Measurements from ENCODE around the gene BPHL.
"Not testable (repeated sequence)": the region's sequence is repeated elsewhere in the genome, so short reads cannot be mapped to it uniquely, and the experiment has no call there.

BPHL gene

GRCh38 chr6:3164388-3164787 is 45.9 kb downstream of the BPHL start:
- Histone ChIP-seq H3K27me3 (ENCODE audit: insufficient read depth, poor library complexity, severe bottlenecking) (no peaks in the 10 kb centered on the region), H3K9me3 (ENCODE audit: severe bottlenecking) (no peaks in the 10 kb centered on the region), H3K4me3 (ENCODE audit: severe bottlenecking) (no peak overlapping the region), H3K4me1 (ENCODE audit: insufficient read depth, poor library complexity, severe bottlenecking) (peaks cover 6% of the 10 kb centered on the region), H3K36me3 (ENCODE audit: low read depth) (no peaks in the 10 kb centered on the region), H3K27ac (ENCODE audit: poor library complexity, severe bottlenecking) (no peak overlapping the region)
- DNase-seq (ENCODE audit: low spot score) (no peak), ATAC-seq (ENCODE audit: low read depth) (no peak)
- no peak for TF ChIP-seq CTCF (IDR thresholded peaks at IDR 0.05; ENCODE audit: poor library complexity, severe bottlenecking)

GRCh38 chr6:3165631-3166534 is 47.4 kb downstream of the BPHL start:
- DNase-seq (ENCODE audit: low spot score) (no peak), ATAC-seq (ENCODE audit: low read depth) (no peak)
- no peak overlapping the region for H3K27ac ChIP-seq (ENCODE audit: poor library complexity, severe bottlenecking)

GRCh38 chr6:3166535-3167225 is 48.2 kb downstream of the BPHL start:
- not testable (repeated sequence) for H3K27me3 ChIP-seq (ENCODE audit: insufficient read depth, poor library complexity, severe bottlenecking); ATAC-seq (ENCODE audit: low read depth); H3K36me3 ChIP-seq (ENCODE audit: low read depth); H3K4me1 ChIP-seq (ENCODE audit: insufficient read depth, poor library complexity, severe bottlenecking); H3K9me3 ChIP-seq (ENCODE audit: severe bottlenecking); DNase-seq (ENCODE audit: low spot score); H3K4me3 ChIP-seq (ENCODE audit: severe bottlenecking); H3K27ac ChIP-seq (ENCODE audit: poor library complexity, severe bottlenecking)

More at GRCh38 chr6:3165631-3166534, 47.4 kb downstream of the BPHL start:
- no peaks in the 10 kb centered on the region for H3K4me1 ChIP-seq (ENCODE audit: insufficient read depth, poor library complexity, severe bottlenecking)
- TF ChIP-seq CTCF (IDR thresholded peaks at IDR 0.05; ENCODE audit: poor library complexity, severe bottlenecking): no peak
- H3K27me3 ChIP-seq (ENCODE audit: insufficient read depth, poor library complexity, severe bottlenecking): no peaks in the 10 kb centered on the region
- H3K4me3 ChIP-seq (ENCODE audit: severe bottlenecking): no peak overlapping the region
- no peaks in the 10 kb centered on the region for H3K36me3 ChIP-seq (ENCODE audit: low read depth)
- H3K9me3 ChIP-seq (ENCODE audit: severe bottlenecking): no peaks in the 10 kb centered on the region

GRCh38 chr6:3168046-3168445 is 49.5 kb downstream of the BPHL start:
- not testable (repeated sequence) for H3K4me3 ChIP-seq (ENCODE audit: severe bottlenecking); H3K36me3 ChIP-seq (ENCODE audit: low read depth); DNase-seq (ENCODE audit: low spot score); H3K27me3 ChIP-seq (ENCODE audit: insufficient read depth, poor library complexity, severe bottlenecking); H3K4me1 ChIP-seq (ENCODE audit: insufficient read depth, poor library complexity, severe bottlenecking); H3K9me3 ChIP-seq (ENCODE audit: severe bottlenecking); H3K27ac ChIP-seq (ENCODE audit: poor library complexity, severe bottlenecking); ATAC-seq (ENCODE audit: low read depth)

GRCh38 chr6:3170676-3171075 is 52.2 kb downstream of the BPHL start:
- not testable (repeated sequence) for H3K4me1 ChIP-seq (ENCODE audit: insufficient read depth, poor library complexity, severe bottlenecking); ATAC-seq (ENCODE audit: low read depth)

GRCh38 chr6:3171313-3172175 is 53.0 kb downstream of the BPHL start:
- H3K4me1 ChIP-seq (ENCODE audit: insufficient read depth, poor library complexity, severe bottlenecking); ATAC-seq (ENCODE audit: low read depth); DNase-seq (ENCODE audit: low spot score); H3K9me3 ChIP-seq (ENCODE audit: severe bottlenecking); H3K36me3 ChIP-seq (ENCODE audit: low read depth); H3K27ac ChIP-seq (ENCODE audit: poor library complexity, severe bottlenecking); H3K27me3 ChIP-seq (ENCODE audit: insufficient read depth, poor library complexity, severe bottlenecking); H3K4me3 ChIP-seq (ENCODE audit: severe bottlenecking): not testable (repeated sequence)

More at GRCh38 chr6:3170676-3171075, 52.2 kb downstream of the BPHL start:
- H3K9me3 ChIP-seq (ENCODE audit: severe bottlenecking); DNase-seq (ENCODE audit: low spot score); H3K27ac ChIP-seq (ENCODE audit: poor library complexity, severe bottlenecking); H3K4me3 ChIP-seq (ENCODE audit: severe bottlenecking); H3K36me3 ChIP-seq (ENCODE audit: low read depth); H3K27me3 ChIP-seq (ENCODE audit: insufficient read depth, poor library complexity, severe bottlenecking): not testable (repeated sequence)

- H3K36me3 ChIP-seq (ENCODE audit: low read depth); DNase-seq (ENCODE audit: low spot score); H3K9me3 ChIP-seq (ENCODE audit: severe bottlenecking); ATAC-seq (ENCODE audit: low read depth); H3K27me3 ChIP-seq (ENCODE audit: insufficient read depth, poor library complexity, severe bottlenecking); H3K4me1 ChIP-seq (ENCODE audit: insufficient read depth, poor library complexity, severe bottlenecking); H3K27ac ChIP-seq (ENCODE audit: poor library complexity, severe bottlenecking); H3K4me3 ChIP-seq (ENCODE audit: severe bottlenecking): not testable (repeated sequence)
Measured at GRCh38 chr6:3172789-3173188, 54.3 kb downstream of the BPHL start.

GRCh38 chr6:3173636-3174089 is 55.2 kb downstream of the BPHL start:
- not testable (repeated sequence) for H3K4me3 ChIP-seq (ENCODE audit: severe bottlenecking); H3K9me3 ChIP-seq (ENCODE audit: severe bottlenecking); H3K27me3 ChIP-seq (ENCODE audit: insufficient read depth, poor library complexity, severe bottlenecking); H3K27ac ChIP-seq (ENCODE audit: poor library complexity, severe bottlenecking); H3K36me3 ChIP-seq (ENCODE audit: low read depth); ATAC-seq (ENCODE audit: low read depth); H3K4me1 ChIP-seq (ENCODE audit: insufficient read depth, poor library complexity, severe bottlenecking); DNase-seq (ENCODE audit: low spot score)

All from RWPE2 (cell line).